Left renal cortex interstitium (tissue), 4 donors: ENCODE data around the gene FBXL7. TPM values are rescaled to one million over a fixed set of nuclear protein-coding genes. Genes with fewer than 3 reads are reported as not detected.

Experiments
- DNase-seq, 4 donors: peaks; one replicate each; pipeline ENCODE4 v3.0.0-alpha.2; 2013; ENCODE audit warnings: low read depth in 4 of 4, low spot score in 2 of 4, missing footprints in 1 of 4
- polyA plus RNA-seq, 4 donors: library from polyadenylated mRNA; unstranded; fragments of 120-200 nt; gene quantifications; one replicate each; pipeline ENCODE4 v1.2.1, GENCODE V29; 2013; ENCODE audit not compliant: insufficient read length in 4 of 4

Gene FBXL7
- polyA plus RNA-seq: 10 to 100 TPM; 24.1 to 29.8 (median 26.8) TPM

- peak in 2 of 4 donors; percentile 70 for DNase-seq
Observed at GRCh38 chr5:15499528-15500324, at the start of gene FBXL7. Gene FBXL7, plus strand, starts transcription at chr5:15500180.

GRCh38 chr5:15450473-15450872, 49.5 kb upstream of the FBXL7 start:
- no peak for DNase-seq

GRCh38 chr5:15450949-15451348, 49.0 kb upstream of the FBXL7 start:
- no peak for DNase-seq

GRCh38 chr5:15452030-15452429, 48.0 kb upstream of the FBXL7 start:
- DNase-seq: no peak

- DNase-seq: no peak
Observed at GRCh38 chr5:15452781-15453180, 47.2 kb upstream of the FBXL7 start.

GRCh38 chr5:15459200-15459599, 40.8 kb upstream of the FBXL7 start:
- DNase-seq: no peak

- no peak for DNase-seq
Observed at GRCh38 chr5:15463231-15463980, 36.6 kb upstream of the FBXL7 start.

GRCh38 chr5:15472116-15472515, 27.9 kb upstream of the FBXL7 start:
- DNase-seq: no peak

- no peak for DNase-seq
Observed at GRCh38 chr5:15474143-15474719, 25.7 kb upstream of the FBXL7 start.

- DNase-seq: no peak
Observed at GRCh38 chr5:15475367-15475766, 24.6 kb upstream of the FBXL7 start.

- no peak for DNase-seq
Observed at GRCh38 chr5:15476977-15477376, 23.0 kb upstream of the FBXL7 start.

GRCh38 chr5:15480436-15480835, 19.5 kb upstream of the FBXL7 start:
- DNase-seq: no peak

- no peak for DNase-seq
Observed at GRCh38 chr5:15483351-15484097, 16.5 kb upstream of the FBXL7 start.

GRCh38 chr5:15487228-15487627, 12.8 kb upstream of the FBXL7 start:
- DNase-seq: no peak

GRCh38 chr5:15489571-15490235, 10.3 kb upstream of the FBXL7 start:
- DNase-seq: no peak

- no peak for DNase-seq
Observed at GRCh38 chr5:15492545-15492944, 7.4 kb upstream of the FBXL7 start.

- no peak for DNase-seq
Observed at GRCh38 chr5:15493501-15493900, 6.5 kb upstream of the FBXL7 start.

GRCh38 chr5:15495026-15495425, 5.0 kb upstream of the FBXL7 start:
- no peak for DNase-seq

- DNase-seq: no peak
Observed at GRCh38 chr5:15496886-15497285, 3.1 kb upstream of the FBXL7 start.

GRCh38 chr5:15500325-15501001, 483 bp downstream of the FBXL7 start:
- no peak for DNase-seq
